BLaER1 (cell line): ENCODE data around the gene MTHFD1L.

Experiments
- H3K27ac ChIP-seq: shearing (Covaris generic); formaldehyde crosslinking; 2 replicates; pipeline ENCODE4 v1.8.1; 2022
- H3K27me3 ChIP-seq: shearing (Covaris generic); formaldehyde crosslinking; 2 replicates; pipeline ENCODE4 v1.8.1; 2022
- H3K36me3 ChIP-seq: shearing (Covaris generic); formaldehyde crosslinking; 2 replicates; pipeline ENCODE4 v1.8.1; 2022
- H3K4me1 ChIP-seq: shearing (Covaris generic); formaldehyde crosslinking; 2 replicates; pipeline ENCODE4 v1.8.1; 2022
- H3K4me2 ChIP-seq: shearing (Covaris generic); formaldehyde crosslinking; 2 replicates; pipeline ENCODE4 v1.8.1; 2022
- H3K4me3 ChIP-seq: shearing (Covaris generic); formaldehyde crosslinking; 2 replicates; pipeline ENCODE4 v1.8.1; 2022
- H3K9ac ChIP-seq: shearing (Covaris generic); formaldehyde crosslinking; 2 replicates; pipeline ENCODE4 v1.8.1; 2022
- H3K9me3 ChIP-seq: shearing (Covaris generic); formaldehyde crosslinking; 2 replicates; pipeline ENCODE4 v1.8.1; 2022
- H4K20me1 ChIP-seq: shearing (Covaris generic); formaldehyde crosslinking; 2 replicates; pipeline ENCODE4 v1.8.1; 2022
- Cebpa-rat ChIP-seq: shearing (Covaris generic); IDR thresholded peaks from 2 replicates; pipeline ENCODE4 v1.8.1; 2022

The MTHFD1L gene

DNA sequence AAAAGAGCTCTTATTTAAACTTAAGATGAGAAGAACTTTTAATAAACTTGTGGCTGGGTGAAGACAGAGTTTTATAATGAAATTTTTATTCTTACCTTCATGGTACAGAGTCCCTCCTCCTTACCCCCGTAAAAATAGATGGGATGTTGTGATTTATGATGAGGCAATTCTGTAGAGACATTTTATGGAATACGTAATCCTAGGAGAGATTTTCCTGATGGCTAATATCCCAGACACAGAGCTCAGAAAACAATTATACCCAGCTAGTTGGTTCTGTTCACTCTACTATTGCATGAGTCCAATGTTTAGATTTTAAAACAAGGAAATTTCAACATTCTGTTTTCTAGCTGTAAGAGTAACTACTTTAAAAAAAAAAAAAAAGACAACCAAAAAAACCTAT lies 43.4 kb downstream of the MTHFD1L start:
- H3K4me1 ChIP-seq = 0 out of 2 replicates have a peak, but pooled peaks cover 3% of the 10 kb centered on the region
- H3K9me3 ChIP-seq = no peaks in the 10 kb centered on the region
- no peak overlapping the region for H3K27ac ChIP-seq
- no peak for TF ChIP-seq Cebpa-rat
- no peak overlapping the region for H3K9ac ChIP-seq
- no peaks in the 10 kb centered on the region for H3K27me3 ChIP-seq
- no peak overlapping the region for H3K4me2 ChIP-seq
- H3K4me3 ChIP-seq = no peak overlapping the region
- H3K36me3 ChIP-seq = peaks cover 88% of the 10 kb centered on the region
- H4K20me1 ChIP-seq = no peaks in the 10 kb centered on the region

DNA sequence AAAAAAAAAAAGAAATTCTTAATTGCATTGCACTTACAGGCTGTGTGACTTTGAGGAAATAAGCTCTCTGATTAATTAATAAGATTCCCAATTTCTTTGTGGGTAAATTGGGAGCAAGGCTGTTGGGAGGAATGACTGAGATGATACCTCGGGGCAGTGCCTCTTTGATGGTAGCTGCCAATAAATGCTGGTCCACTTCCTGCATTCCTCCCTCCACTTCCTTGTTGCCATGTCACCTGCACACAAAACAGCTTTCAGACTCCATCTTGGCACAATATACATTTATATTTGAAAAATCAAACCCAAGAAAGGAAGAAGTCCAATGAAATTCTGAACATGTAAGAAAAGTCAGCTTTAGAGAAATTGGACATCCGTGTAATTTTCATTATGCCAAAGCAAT lies 45.1 kb downstream of the MTHFD1L start:
- H4K20me1 ChIP-seq = no peaks in the 10 kb centered on the region
- no peak overlapping the region for H3K9ac ChIP-seq
- no peaks in the 10 kb centered on the region for H3K4me1 ChIP-seq
- no peaks in the 10 kb centered on the region for H3K9me3 ChIP-seq
- no peak for TF ChIP-seq Cebpa-rat
- no peaks in the 10 kb centered on the region for H3K27me3 ChIP-seq
- peaks cover 84% of the 10 kb centered on the region for H3K36me3 ChIP-seq
- no peak overlapping the region for H3K27ac ChIP-seq
- no peak overlapping the region for H3K4me3 ChIP-seq
- no peak overlapping the region for H3K4me2 ChIP-seq

DNA sequence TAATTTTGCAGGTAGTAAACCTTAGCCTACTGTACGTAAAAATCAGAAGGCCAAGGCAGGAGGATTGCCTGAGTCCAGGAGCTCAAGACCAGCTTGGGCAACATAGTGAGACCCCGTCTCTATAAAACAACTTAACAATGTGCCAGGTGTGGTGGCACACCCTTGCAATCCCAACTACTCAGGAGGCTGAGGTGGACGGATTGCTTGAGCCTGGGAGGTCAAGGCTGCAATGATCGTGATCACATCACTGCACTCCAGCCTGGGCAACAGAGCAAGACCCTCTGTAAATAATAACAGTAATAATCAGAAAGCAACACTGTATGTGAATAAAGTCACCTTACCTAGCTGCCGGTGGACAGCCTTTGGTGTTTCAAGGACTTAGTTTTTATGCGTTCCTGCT lies 48.9 kb downstream of the MTHFD1L start:
- H3K27ac ChIP-seq = no peak overlapping the region
- no peak overlapping the region for H3K4me3 ChIP-seq
- H3K9ac ChIP-seq = no peak overlapping the region
- H3K36me3 ChIP-seq = peaks cover 81% of the 10 kb centered on the region
- no peaks in the 10 kb centered on the region for H3K4me1 ChIP-seq
- H3K27me3 ChIP-seq = no peaks in the 10 kb centered on the region
- no peak for TF ChIP-seq Cebpa-rat
- H3K4me2 ChIP-seq = no peak overlapping the region
- no peaks in the 10 kb centered on the region for H4K20me1 ChIP-seq
- no peaks in the 10 kb centered on the region for H3K9me3 ChIP-seq

- TF ChIP-seq Cebpa-rat = no peak
- no peak overlapping the region for H3K9ac ChIP-seq
- H3K4me1 ChIP-seq = no peaks in the 10 kb centered on the region
- no peaks in the 10 kb centered on the region for H3K9me3 ChIP-seq
- no peak overlapping the region for H3K4me3 ChIP-seq
- peaks cover 81% of the 10 kb centered on the region for H3K36me3 ChIP-seq
- H3K27me3 ChIP-seq = no peaks in the 10 kb centered on the region
- no peak overlapping the region for H3K27ac ChIP-seq
- no peak overlapping the region for H3K4me2 ChIP-seq
- H4K20me1 ChIP-seq = no peaks in the 10 kb centered on the region
These were observed 49.8 kb downstream of the MTHFD1L start for GRCh38 chr6:150915131-150915879.

DNA sequence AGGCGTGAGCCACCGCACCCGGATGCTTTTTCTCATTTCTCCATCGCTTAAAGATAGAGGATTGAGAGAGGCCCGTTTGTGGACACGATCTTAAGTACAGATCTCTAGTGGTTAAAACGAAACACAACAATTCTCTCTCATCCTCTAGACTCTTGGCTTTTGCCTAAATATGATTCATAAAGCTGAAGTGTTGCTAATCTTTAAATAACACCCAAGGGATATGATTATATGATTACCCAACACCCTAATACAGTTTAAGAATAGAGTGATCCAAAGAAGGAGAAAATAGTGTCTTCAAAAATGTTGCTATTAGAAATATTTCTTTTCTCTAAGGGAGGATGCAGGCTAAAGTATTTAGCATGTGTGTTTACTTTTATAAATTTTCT lies 50.4 kb downstream of the MTHFD1L start:
- Histone ChIP-seq H3K4me3 (no peak overlapping the region), H3K27me3 (no peaks in the 10 kb centered on the region)

GRCh38 chr6:150919938-150920337 lies 54.4 kb downstream of the MTHFD1L start:
- Histone ChIP-seq H4K20me1 (0 out of 2 replicates have a peak, but pooled peaks cover 7% of the 10 kb centered on the region), H3K4me2 (no peak overlapping the region), H3K27me3 (no peaks in the 10 kb centered on the region), H3K9ac (no peak overlapping the region), H3K9me3 (no peaks in the 10 kb centered on the region), H3K27ac (no peak overlapping the region), H3K36me3 (peaks cover 79% of the 10 kb centered on the region), H3K4me1 (peaks cover 16% of the 10 kb centered on the region; the same call in 1 of the 2 replicates), H3K4me3 (no peak overlapping the region)
- TF ChIP-seq Cebpa-rat = no peak

More for the DNA sequence above, 50.4 kb downstream of the MTHFD1L start:
- no peaks in the 10 kb centered on the region for H3K4me1 ChIP-seq
- H3K4me2 ChIP-seq = no peak overlapping the region
- no peak overlapping the region for H3K9ac ChIP-seq
- peaks cover 82% of the 10 kb centered on the region for H3K36me3 ChIP-seq
- no peak for TF ChIP-seq Cebpa-rat
- no peaks in the 10 kb centered on the region for H3K9me3 ChIP-seq
- H3K27ac ChIP-seq = no peak overlapping the region
- H4K20me1 ChIP-seq = no peaks in the 10 kb centered on the region

GRCh38 chr6:150922137-150922536 lies 56.6 kb downstream of the MTHFD1L start:
- no peaks in the 10 kb centered on the region for H3K9me3 ChIP-seq
- TF ChIP-seq Cebpa-rat = no peak
- H3K27me3 ChIP-seq = no peaks in the 10 kb centered on the region
- 0 out of 2 replicates have a peak, but pooled peaks cover 7% of the 10 kb centered on the region for H4K20me1 ChIP-seq
- no peak overlapping the region for H3K4me2 ChIP-seq
- no peak overlapping the region for H3K9ac ChIP-seq
- H3K27ac ChIP-seq = no peak overlapping the region
- H3K4me3 ChIP-seq = no peak overlapping the region
- H3K36me3 ChIP-seq = peaks cover 84% of the 10 kb centered on the region
- H3K4me1 ChIP-seq = peaks cover 18% of the 10 kb centered on the region; the same call in 1 of the 2 replicates

- no peaks in the 10 kb centered on the region for H3K27me3 ChIP-seq
- H3K4me3 ChIP-seq = no peak overlapping the region
- H3K27ac ChIP-seq = peak overlapping the region; percentile 27; the same call in 1 of the 2 replicates
- TF ChIP-seq Cebpa-rat = no peak
- no peaks in the 10 kb centered on the region for H3K9me3 ChIP-seq
- no peak overlapping the region for H3K9ac ChIP-seq
- H4K20me1 ChIP-seq = 0 out of 2 replicates have a peak, but pooled peaks cover 7% of the 10 kb centered on the region
- peaks cover 18% of the 10 kb centered on the region; the same call in 1 of the 2 replicates for H3K4me1 ChIP-seq
- no peak overlapping the region for H3K4me2 ChIP-seq
- H3K36me3 ChIP-seq = peaks cover 81% of the 10 kb centered on the region
These were observed 59.5 kb downstream of the MTHFD1L start for GRCh38 chr6:150924808-150925589.

- Histone ChIP-seq H3K27ac (no peak overlapping the region), H3K9ac (no peak overlapping the region), H4K20me1 (0 out of 2 replicates have a peak, but pooled peaks cover 7% of the 10 kb centered on the region), H3K4me2 (no peak overlapping the region), H3K36me3 (peaks cover 77% of the 10 kb centered on the region), H3K27me3 (no peaks in the 10 kb centered on the region), H3K9me3 (no peaks in the 10 kb centered on the region), H3K4me3 (no peak overlapping the region), H3K4me1 (peaks cover 18% of the 10 kb centered on the region; the same call in 1 of the 2 replicates)
- no peak for TF ChIP-seq Cebpa-rat
These were observed 60.1 kb downstream of the MTHFD1L start for GRCh38 chr6:150925590-150925928.

GRCh38 chr6:150925976-150926375 lies 60.5 kb downstream of the MTHFD1L start:
- H3K9me3 ChIP-seq = no peaks in the 10 kb centered on the region
- H3K4me2 ChIP-seq = no peak overlapping the region
- H3K36me3 ChIP-seq = peaks cover 75% of the 10 kb centered on the region
- no peak for TF ChIP-seq Cebpa-rat
- no peak overlapping the region for H3K4me3 ChIP-seq
- H3K27me3 ChIP-seq = no peaks in the 10 kb centered on the region
- no peak overlapping the region for H3K9ac ChIP-seq
- H3K27ac ChIP-seq = no peak overlapping the region
- H3K4me1 ChIP-seq = peaks cover 18% of the 10 kb centered on the region; the same call in 1 of the 2 replicates
- H4K20me1 ChIP-seq = 0 out of 2 replicates have a peak, but pooled peaks cover 7% of the 10 kb centered on the region
